BE2C (cell line): ENCODE results near the gene TMPRSS11B. TPM values are rescaled to one million over a fixed set of nuclear protein-coding genes. Genes with fewer than 3 reads are reported as not detected.
"Not testable (repeated sequence)": the region's sequence is repeated elsewhere in the genome, so short reads cannot be mapped to it uniquely, and the experiment has no call there.

ENCODE experiments used
- DNase-seq: peaks from one replicate; pipeline ENCODE4 v3.0.0-alpha.2; 2020
- H3K27me3 ChIP-seq: fragments of 250-450 bp; sonication (Bioruptor Pico); 2 replicates; pipeline ENCODE4 v1.5.1; 2020; ENCODE audit warnings: mild to moderate bottlenecking
- H3K36me3 ChIP-seq: fragments of 250-450 bp; sonication (Bioruptor Pico); 2 replicates; pipeline ENCODE4 v1.5.1; 2020; ENCODE audit warnings: mild to moderate bottlenecking
- H3K4me1 ChIP-seq: fragments of 250-450 bp; sonication (Bioruptor Pico); 2 replicates; pipeline ENCODE4 v1.5.1; 2020
- H3K4me3 ChIP-seq: 2 replicates; pipeline ENCODE4 v1.5.1; 2011; ENCODE audit warnings: low read depth, low read length
- H3K9me3 ChIP-seq: fragments of 250-450 bp; sonication (Bioruptor Pico); 2 replicates; pipeline ENCODE4 v1.5.1; 2020
- CTCF ChIP-seq: IDR thresholded peaks from 2 replicates; pipeline ENCODE4 v1.5.1; 2012; ENCODE audit warnings: mild to moderate bottlenecking, low read depth, low read length
- polyA plus RNA-seq: library from polyadenylated mRNA; unstranded; fragments of >200 nt; gene quantifications from one replicate; pipeline ENCODE4 v1.2.1, GENCODE V29; 2012; ENCODE audit warnings: low read depth, missing spikeins; ENCODE audit not compliant: insufficient read length, insufficient read depth

TMPRSS11B gene
- not detected for polyA plus RNA-seq

GRCh38 chr4:68245594-68245993 lies at the start of gene TMPRSS11B:
Gene TMPRSS11B (minus strand): TSS chr4:68245694. CDS start chr4:68245558, 136 bp downstream.
- DNase-seq, result no peak
- TF ChIP-seq CTCF, result no peak
- H3K4me3 ChIP-seq, result no peak within 1 kb of the TSS
- no peaks in the 10 kb centered on the region for H3K9me3 ChIP-seq
- no peaks in the 10 kb centered on the region for H3K4me1 ChIP-seq
- H3K36me3 ChIP-seq, result no peaks in the 10 kb centered on the region
- H3K27me3 ChIP-seq, result no peaks in the 10 kb centered on the region

- Histone ChIP-seq H3K4me3 (no peak overlapping the region), H3K36me3 (no peaks in the 10 kb centered on the region), H3K27me3 (no peaks in the 10 kb centered on the region; the same call in 1 of the 2 replicates), H3K4me1 (no peaks in the 10 kb centered on the region), H3K9me3 (no peaks in the 10 kb centered on the region)
- no peak for TF ChIP-seq CTCF
- no peak for DNase-seq
These were observed 45.8 kb upstream of the TMPRSS11B start for GRCh38 chr4:68291256-68291655.

GRCh38 chr4:68288393-68288740 lies 42.9 kb upstream of the TMPRSS11B start:
- TF ChIP-seq CTCF, result no peak
- Histone ChIP-seq H3K27me3 (no peaks in the 10 kb centered on the region; the same call in 1 of the 2 replicates), H3K4me1 (no peaks in the 10 kb centered on the region), H3K9me3 (no peaks in the 10 kb centered on the region), H3K4me3 (no peak overlapping the region), H3K36me3 (no peaks in the 10 kb centered on the region)
- DNase-seq, result no peak

- H3K4me3 ChIP-seq, result no peak overlapping the region
- H3K4me1 ChIP-seq, result no peaks in the 10 kb centered on the region
- no peaks in the 10 kb centered on the region for H3K9me3 ChIP-seq
- DNase-seq, result no peak
- no peaks in the 10 kb centered on the region; the same call in 1 of the 2 replicates for H3K27me3 ChIP-seq
- H3K36me3 ChIP-seq, result no peaks in the 10 kb centered on the region
- TF ChIP-seq CTCF, result no peak
These were observed 42.4 kb upstream of the TMPRSS11B start for GRCh38 chr4:68287704-68288392.

GRCh38 chr4:68283714-68284113 lies 38.2 kb upstream of the TMPRSS11B start:
- Histone ChIP-seq H3K9me3 (no peaks in the 10 kb centered on the region), H3K27me3 (no peaks in the 10 kb centered on the region; the same call in 1 of the 2 replicates), H3K4me1 (no peaks in the 10 kb centered on the region), H3K4me3 (no peak overlapping the region), H3K36me3 (no peaks in the 10 kb centered on the region)
- DNase-seq, result no peak
- no peak for TF ChIP-seq CTCF

- DNase-seq, result no peak
- Histone ChIP-seq H3K9me3 (no peaks in the 10 kb centered on the region), H3K4me1 (no peaks in the 10 kb centered on the region), H3K27me3 (no peaks in the 10 kb centered on the region; the same call in 1 of the 2 replicates), H3K4me3 (no peak overlapping the region), H3K36me3 (no peaks in the 10 kb centered on the region)
- no peak for TF ChIP-seq CTCF
These were observed 37.6 kb upstream of the TMPRSS11B start for GRCh38 chr4:68283095-68283494.

- not testable (repeated sequence) for H3K9me3 ChIP-seq, H3K4me3 ChIP-seq, H3K4me1 ChIP-seq, DNase-seq, H3K36me3 ChIP-seq, H3K27me3 ChIP-seq
These were observed 36.6 kb upstream of the TMPRSS11B start for GRCh38 chr4:68281796-68282740.
